Suprapubic skin (tissue), 4 donors: Measurements from ENCODE around the gene ZRANB1. TPM values are rescaled to one million over a fixed set of nuclear protein-coding genes. Genes with fewer than 3 reads are reported as not detected.

Experiments
- DNase-seq, 2 donors: peaks; one replicate each; pipeline ENCODE4 v3.0.0-alpha.2; 2019; ENCODE audit warnings: low spot score in 2 of 2
- H3K27ac ChIP-seq: fragments of 200-600 bp; sonication (generic); one replicate; pipeline ENCODE4 v1.5.1; 2019
- H3K27me3 ChIP-seq: fragments of 200-600 bp; sonication (generic); one replicate; pipeline ENCODE4 v1.5.1; 2019
- H3K36me3 ChIP-seq: fragments of 200-600 bp; sonication (generic); one replicate; pipeline ENCODE4 v1.5.1; 2019
- H3K4me1 ChIP-seq: fragments of 200-600 bp; sonication (generic); one replicate; pipeline ENCODE4 v1.5.1; 2019
- H3K4me3 ChIP-seq: fragments of 200-600 bp; sonication (generic); one replicate; pipeline ENCODE4 v1.5.1; 2019; ENCODE audit warnings: mild to moderate bottlenecking
- H3K9me3 ChIP-seq: fragments of 200-600 bp; sonication (generic); one replicate; pipeline ENCODE4 v1.5.1; 2019
- EP300 ChIP-seq: sonication (generic); formaldehyde crosslinking; IDR thresholded peaks from one replicate; pipeline ENCODE4 v1.6.1; 2017; ENCODE audit warnings: antibody characterized with exemption
- POLR2A ChIP-seq, 2 donors: fragments of 450-650 bp; IDR thresholded peaks; one replicate each; pipeline ENCODE4 v1.6.1; 2017; ENCODE audit warnings: antibody characterized with exemption in 2 of 2, mild to moderate bottlenecking in 2 of 2, moderate library complexity in 2 of 2
- POLR2AphosphoS5 ChIP-seq, 3 donors: sonication (generic); formaldehyde crosslinking; IDR thresholded peaks; one replicate each; pipeline ENCODE4 v1.6.1; 2017; ENCODE audit warnings: antibody characterized with exemption in 3 of 3
- WGBS: methylation state at CpG from one replicate; pipeline ENCODE4 v1.1.5; 2018; 5-methylcytosine and 5-hydroxymethylcytosine counted together
- total RNA-seq, 4 donors: library from RNA; depleted of rRNA; stranded (reverse); fragments of >200 nt; gene quantifications; one replicate each; pipeline ENCODE4 v1.1.0, GENCODE V29; 2016
- TF ChIP-seq, protein P1 (sequence below), 2 donors: fragments of 200-600 bp in 1 of 2; fragments of 450-650 bp in 1 of 2; sonication (generic) in 1 of 2; IDR thresholded peaks; one replicate each; pipeline ENCODE4 v1.5.1; 2016 to 2019; ENCODE audit warnings: antibody characterized with exemption in 2 of 2, mild to moderate bottlenecking in 1 of 2, moderate library complexity in 1 of 2

Gene ZRANB1
- total RNA-seq, 4 donors from 2014 or later: 21.2 to 37.9 (median 30.2) TPM

DNA sequence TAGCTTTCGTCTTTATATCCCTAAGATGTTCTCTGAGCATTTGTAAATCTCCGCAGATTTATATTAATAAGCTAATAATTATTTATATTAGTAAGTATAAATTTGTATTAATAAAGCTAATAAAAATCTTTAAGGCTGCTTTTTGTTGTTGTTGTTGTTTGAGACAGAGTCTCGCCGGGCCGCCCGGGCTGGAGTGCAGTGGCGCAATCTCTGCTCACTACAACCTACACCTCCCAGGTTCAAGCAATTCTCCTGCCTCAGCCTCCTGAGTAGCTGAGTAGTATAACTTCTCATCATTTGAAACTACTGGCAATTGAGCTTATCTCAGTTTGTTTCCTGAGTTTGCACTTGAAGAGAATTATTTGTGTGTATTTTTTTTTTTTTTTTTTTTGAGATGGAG lies 5.1 kb upstream of the ZRANB1 start:
- H3K36me3 ChIP-seq: no peaks in the 10 kb centered on the region
- TF ChIP-seq EP300: no peak
- no peak for TF ChIP-seq POLR2A (IDR thresholded peaks at IDR 0.05)
- TF ChIP-seq, protein P1, sequence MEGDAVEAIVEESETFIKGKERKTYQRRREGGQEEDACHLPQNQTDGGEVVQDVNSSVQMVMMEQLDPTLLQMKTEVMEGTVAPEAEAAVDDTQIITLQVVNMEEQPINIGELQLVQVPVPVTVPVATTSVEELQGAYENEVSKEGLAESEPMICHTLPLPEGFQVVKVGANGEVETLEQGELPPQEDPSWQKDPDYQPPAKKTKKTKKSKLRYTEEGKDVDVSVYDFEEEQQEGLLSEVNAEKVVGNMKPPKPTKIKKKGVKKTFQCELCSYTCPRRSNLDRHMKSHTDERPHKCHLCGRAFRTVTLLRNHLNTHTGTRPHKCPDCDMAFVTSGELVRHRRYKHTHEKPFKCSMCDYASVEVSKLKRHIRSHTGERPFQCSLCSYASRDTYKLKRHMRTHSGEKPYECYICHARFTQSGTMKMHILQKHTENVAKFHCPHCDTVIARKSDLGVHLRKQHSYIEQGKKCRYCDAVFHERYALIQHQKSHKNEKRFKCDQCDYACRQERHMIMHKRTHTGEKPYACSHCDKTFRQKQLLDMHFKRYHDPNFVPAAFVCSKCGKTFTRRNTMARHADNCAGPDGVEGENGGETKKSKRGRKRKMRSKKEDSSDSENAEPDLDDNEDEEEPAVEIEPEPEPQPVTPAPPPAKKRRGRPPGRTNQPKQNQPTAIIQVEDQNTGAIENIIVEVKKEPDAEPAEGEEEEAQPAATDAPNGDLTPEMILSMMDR (IDR thresholded peaks at IDR 0.05): no peak
- no peak for TF ChIP-seq POLR2AphosphoS5 (IDR thresholded peaks at IDR 0.05)
- H3K4me3 ChIP-seq: no peak overlapping the region
- H3K27ac ChIP-seq: no peak overlapping the region
- H3K4me1 ChIP-seq: peaks cover 13% of the 10 kb centered on the region
- no peak for DNase-seq
- no peaks in the 10 kb centered on the region for H3K9me3 ChIP-seq
- H3K27me3 ChIP-seq: no peaks in the 10 kb centered on the region
- 98% methylated on average over 7 of the region's 7 CpGs for WGBS

DNA sequence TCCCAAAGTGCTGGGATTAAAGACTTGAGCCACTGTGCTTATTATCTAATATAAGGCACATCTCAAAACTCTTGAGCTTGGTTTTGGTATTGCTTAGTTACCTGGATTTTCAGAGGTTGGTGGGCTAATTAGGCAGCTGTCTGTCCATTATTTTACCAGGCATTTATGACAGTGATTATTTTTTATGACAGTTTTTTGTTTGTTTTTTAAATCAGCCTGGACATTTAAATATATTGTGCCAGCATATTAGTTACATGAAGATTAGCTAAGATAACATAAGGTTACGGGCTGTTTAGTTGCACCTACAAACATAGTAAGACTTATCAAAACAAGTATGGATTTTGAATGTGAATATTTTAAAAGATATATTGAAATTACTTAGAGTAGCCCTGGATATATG lies 2.6 kb upstream of the ZRANB1 start:
- WGBS: 96% methylated on average over 1 of the region's 1 CpG
- Histone ChIP-seq H3K27me3 (no peaks in the 10 kb centered on the region), H3K4me3 (no peak overlapping the region), H3K9me3 (no peaks in the 10 kb centered on the region), H3K27ac (no peak overlapping the region), H3K36me3 (no peaks in the 10 kb centered on the region), H3K4me1 (peaks cover 31% of the 10 kb centered on the region)
- TF ChIP-seq EP300 (no peak), POLR2AphosphoS5 (IDR thresholded peaks at IDR 0.05) (no peak), POLR2A (IDR thresholded peaks at IDR 0.05) (no peak)
- TF ChIP-seq, protein P1 (IDR thresholded peaks at IDR 0.05): no peak
- DNase-seq: no peak

DNA sequence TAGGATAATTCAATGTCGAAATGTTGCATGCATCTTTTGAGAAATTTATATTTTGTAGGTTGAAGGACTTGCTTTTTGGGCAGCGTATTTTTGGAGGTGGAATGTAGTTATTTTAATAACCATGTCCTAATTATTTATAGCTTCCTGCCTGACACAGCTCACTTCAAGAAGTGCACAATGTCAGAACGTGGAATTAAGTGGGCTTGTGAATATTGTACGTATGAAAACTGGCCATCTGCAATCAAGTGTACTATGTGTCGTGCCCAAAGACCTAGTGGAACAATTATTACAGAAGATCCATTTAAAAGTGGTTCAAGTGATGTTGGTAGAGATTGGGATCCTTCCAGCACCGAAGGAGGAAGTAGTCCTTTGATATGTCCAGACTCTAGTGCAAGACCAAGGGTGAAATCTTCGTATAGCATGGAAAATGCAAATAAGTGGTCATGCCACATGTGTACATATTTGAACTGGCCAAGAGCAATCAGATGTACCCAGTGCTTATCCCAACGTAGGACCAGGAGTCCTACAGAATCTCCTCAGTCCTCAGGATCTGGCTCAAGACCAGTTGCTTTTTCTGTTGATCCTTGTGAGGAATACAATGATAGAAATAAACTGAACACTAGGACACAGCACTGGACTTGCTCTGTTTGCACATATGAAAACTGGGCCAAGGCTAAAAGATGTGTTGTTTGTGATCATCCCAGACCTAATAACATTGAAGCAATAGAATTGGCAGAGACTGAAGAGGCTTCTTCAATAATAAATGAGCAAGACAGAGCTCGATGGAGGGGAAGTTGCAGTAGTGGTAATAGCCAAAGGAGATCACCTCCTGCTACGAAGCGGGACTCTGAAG lies 620 bp downstream of the ZRANB1 start:
- H3K4me1 ChIP-seq: peaks cover 35% of the 10 kb centered on the region
- no peak overlapping the region for H3K4me3 ChIP-seq

DNA sequence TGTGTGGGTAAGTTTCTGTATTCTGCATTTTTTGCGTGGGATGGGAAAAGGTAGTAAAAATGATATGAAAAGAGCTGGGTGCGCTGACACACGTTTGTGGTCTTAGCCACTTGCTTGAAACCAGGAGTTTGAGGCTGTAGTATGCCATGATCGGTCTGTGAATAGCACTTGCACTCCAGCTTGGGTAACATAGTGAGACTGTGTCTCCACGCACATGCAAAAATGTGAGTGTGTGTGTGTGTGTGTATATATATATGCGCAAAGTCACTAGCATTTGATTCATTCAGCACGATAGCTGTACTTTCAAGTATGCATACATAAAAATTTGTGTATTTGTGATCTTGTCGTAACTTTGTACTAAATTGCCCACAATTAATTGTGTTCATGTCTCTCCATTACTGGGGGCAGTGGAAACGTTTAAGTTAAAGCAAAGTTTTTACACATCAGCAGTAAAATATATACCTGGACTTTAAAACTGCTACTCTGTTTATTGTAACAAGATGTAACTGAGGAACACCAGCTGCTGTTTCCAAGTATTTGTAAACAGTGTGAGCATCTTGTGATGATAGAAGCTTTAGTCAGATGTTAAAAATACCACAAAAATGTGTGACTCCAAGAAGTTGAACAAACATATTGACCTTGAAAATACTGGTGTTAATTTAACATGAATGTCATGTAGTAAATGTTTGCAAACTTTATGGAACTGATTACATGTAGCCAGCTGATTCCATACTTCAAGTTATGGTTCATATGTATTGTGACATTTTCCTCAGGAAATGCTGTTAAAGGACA lies 1.6 kb downstream of the ZRANB1 start:
- Histone ChIP-seq H3K9me3 (no peaks in the 10 kb centered on the region), H3K4me3 (no peak overlapping the region), H3K4me1 (peaks cover 35% of the 10 kb centered on the region), H3K36me3 (no peaks in the 10 kb centered on the region), H3K27me3 (no peaks in the 10 kb centered on the region), H3K27ac (peak overlapping the region; percentile 79)
- TF ChIP-seq POLR2A (IDR thresholded peaks at IDR 0.05) (no peak), POLR2AphosphoS5 (IDR thresholded peaks at IDR 0.05) (no peak), EP300 (no peak)
- TF ChIP-seq, protein P1 (IDR thresholded peaks at IDR 0.05): no peak
- no peak for DNase-seq
- 78% methylated on average over 9 of the region's 9 CpGs for WGBS

More for the DNA sequence above, 620 bp downstream of the ZRANB1 start:
- TF ChIP-seq POLR2AphosphoS5 (IDR thresholded peaks at IDR 0.05): no peak
- Histone ChIP-seq H3K27me3 (no peaks in the 10 kb centered on the region), H3K36me3 (no peaks in the 10 kb centered on the region), H3K9me3 (no peaks in the 10 kb centered on the region), H3K27ac (peak overlapping the region; percentile 68)
- whole genome bisulfite sequencing: 68% methylated on average over 11 of the region's 11 CpGs
- DNase-seq: no peak

DNA sequence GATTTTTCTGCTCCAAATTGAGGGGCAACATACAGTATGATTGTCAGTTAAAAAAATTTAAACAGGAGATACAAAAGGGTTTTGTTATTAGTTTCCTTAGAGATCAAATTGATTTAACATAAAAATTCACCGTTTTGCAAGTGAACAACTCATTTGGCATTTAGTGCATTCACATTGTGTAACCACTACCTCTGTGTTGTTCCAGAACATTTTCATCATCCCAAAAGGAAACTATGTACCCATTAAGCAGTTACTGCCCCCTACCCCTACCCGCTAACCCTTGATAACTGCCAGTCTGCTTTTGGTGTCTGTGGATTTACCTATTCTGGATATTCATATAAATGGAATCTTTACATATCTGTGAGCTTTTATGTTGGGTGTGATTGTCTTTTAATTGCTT lies 3.1 kb downstream of the ZRANB1 start:
- no peak for DNase-seq
- peak overlapping the region; percentile 79 for H3K27ac ChIP-seq

DNA sequence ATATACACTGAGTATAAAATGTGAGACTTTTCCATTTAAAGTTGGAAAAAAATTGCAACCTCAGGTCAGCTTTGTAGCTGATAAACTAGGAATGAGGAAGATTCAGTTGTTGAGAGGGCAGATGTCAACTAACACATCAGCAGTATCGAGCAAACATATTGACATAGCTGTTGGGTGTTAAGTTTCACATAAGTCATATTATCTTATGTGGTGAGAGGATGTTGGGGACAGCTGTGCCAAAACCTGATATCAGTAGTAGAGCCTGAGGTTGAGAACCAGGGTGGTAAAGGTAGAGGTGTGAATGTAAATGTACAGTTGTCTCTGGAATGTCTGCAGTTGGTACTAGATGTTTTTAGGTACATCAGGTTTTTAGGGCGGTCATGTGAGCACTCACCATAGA lies 5.0 kb downstream of the ZRANB1 start:
- Histone ChIP-seq H3K36me3 (no peaks in the 10 kb centered on the region), H3K4me3 (no peak overlapping the region), H3K27ac (no peak overlapping the region), H3K9me3 (no peaks in the 10 kb centered on the region), H3K4me1 (peaks cover 27% of the 10 kb centered on the region), H3K27me3 (no peaks in the 10 kb centered on the region)
- DNase-seq: no peak
- TF ChIP-seq, protein P1 (IDR thresholded peaks at IDR 0.05): no peak
- TF ChIP-seq POLR2AphosphoS5 (IDR thresholded peaks at IDR 0.05) (no peak), EP300 (no peak), POLR2A (IDR thresholded peaks at IDR 0.05) (no peak)
- WGBS: 70% methylated on average over 2 of the region's 2 CpGs

More for the DNA sequence above, 3.1 kb downstream of the ZRANB1 start:
- H3K4me1 ChIP-seq: peaks cover 29% of the 10 kb centered on the region
- H3K27me3 ChIP-seq: no peaks in the 10 kb centered on the region
- H3K4me3 ChIP-seq: no peak overlapping the region
- no peaks in the 10 kb centered on the region for H3K9me3 ChIP-seq
- TF ChIP-seq POLR2A (IDR thresholded peaks at IDR 0.05) (no peak), POLR2AphosphoS5 (IDR thresholded peaks at IDR 0.05) (peak in 1 of 3 donors; percentile 40)
- no peaks in the 10 kb centered on the region for H3K36me3 ChIP-seq
- WGBS: 61% methylated on average over 2 of the region's 2 CpGs
